ENCODE results near the gene NPC2. TPM values are rescaled to one million over a fixed set of nuclear protein-coding genes. Genes with fewer than 3 reads are reported as not detected.

The NPC2 gene
- total and polyA plus RNA-seq, 2 donors (not counting 3 experiments of a cell fraction or from before 2014, with no cell fraction given), result 203 to 406 TPM

DNA sequence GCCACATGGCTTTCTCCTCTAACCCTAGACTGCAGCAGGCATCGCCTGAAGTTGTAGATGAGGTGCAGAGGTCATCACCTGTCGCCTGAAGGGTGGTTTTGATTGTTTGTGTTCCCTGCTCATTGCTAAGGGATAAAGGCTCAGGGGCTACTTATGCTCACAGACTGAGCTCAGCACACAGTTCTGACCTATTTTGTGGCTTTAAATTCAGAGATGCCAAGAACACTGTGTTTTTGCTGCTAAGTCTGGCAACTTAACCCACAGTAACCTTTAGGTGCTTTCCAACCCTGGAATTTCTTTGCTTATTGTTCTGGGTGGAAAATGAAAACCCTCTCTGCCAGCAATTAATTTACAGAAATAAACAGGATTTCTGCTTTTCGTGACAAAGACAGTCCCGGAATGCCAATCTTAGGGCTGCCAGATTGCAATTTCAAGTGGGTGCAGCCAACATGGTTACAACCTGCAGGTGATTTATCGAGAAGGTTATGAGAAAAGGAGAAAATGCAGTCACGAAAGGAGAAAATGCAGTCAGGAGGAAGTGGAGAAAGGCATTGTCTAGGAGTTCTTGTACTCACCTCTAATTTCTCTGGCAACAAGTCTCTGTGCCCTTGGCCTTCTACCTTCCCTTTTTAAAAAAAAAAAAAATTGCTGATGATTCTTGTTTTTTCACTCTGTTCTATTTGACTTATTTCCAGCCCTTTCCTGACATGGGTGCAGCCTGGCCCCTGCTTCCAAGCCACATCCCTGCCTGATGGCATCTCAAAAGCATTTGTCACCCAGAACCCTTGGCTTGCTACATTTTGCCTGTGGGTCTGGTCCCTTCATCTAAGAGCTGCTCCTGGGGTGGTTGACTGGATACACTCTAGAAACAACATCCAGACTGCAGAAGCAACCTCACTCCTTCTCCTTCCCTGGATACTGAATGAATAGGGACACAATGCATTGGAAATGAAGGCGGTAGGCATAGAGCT is 23.3 kb downstream of the NPC2 start:
- CTCF ChIA-PET, result interaction anchor here (1.1 kb wide), 1 partner anchor 9 kb away, joined by 3 read pairs; no protein-coding TSS in a partner anchor
- H3K79me2 ChIP-seq (ENCODE audit: control insufficient read depth, insufficient read depth, low read length), result no peaks in the 10 kb centered on the region
- H3K9me1 ChIP-seq (replicated peaks; ENCODE audit: control insufficient read depth, extremely low read depth, insufficient read depth, low read length), result no peaks in the 10 kb centered on the region
- no peak overlapping the region for H3K4me3 ChIP-seq (replicated peaks in 1 of 3; ENCODE audit: insufficient read depth in 1 of 3, low read depth in 1 of 3, low read length in 3 of 3)
- no peak overlapping the region for H3K4me2 ChIP-seq (ENCODE audit: insufficient read depth, low read length)
- no TSS peak for BruUV-seq (replicated peaks)
- POLR2A ChIA-PET, result no interaction called here
- no peak overlapping the region for H3K27ac ChIP-seq (ENCODE audit: insufficient read depth, low read depth, low read length)
- no peaks in the 10 kb centered on the region for H3K9me3 ChIP-seq (replicated peaks; ENCODE audit: control insufficient read depth, insufficient read depth, low read length)
- peaks cover 0 to 9% of the 10 kb centered on the region in 2 experiments for H3K36me3 ChIP-seq (ENCODE audit: control insufficient read depth in 2 of 2, extremely low read depth in 1 of 2, insufficient read depth in 2 of 2, low read length in 2 of 2)
- H3K9ac ChIP-seq (replicated peaks; ENCODE audit: extremely low read depth, insufficient read depth, low read length), result no peak overlapping the region
- H3K27me3 ChIP-seq (ENCODE audit: control insufficient read depth in 2 of 2, insufficient read depth in 2 of 2, low read length in 2 of 2), result peaks cover 0 to 3% of the 10 kb centered on the region in 2 experiments
- dilution Hi-C loops (cut with MboI; ENCODE audit: extremely low pct_ligation_motif_present, low sequenced_read_pairs), result no loop called here
- no peak overlapping the region for H2AFZ ChIP-seq (ENCODE audit: low read depth, low read length)
- H4K20me1 ChIP-seq (replicated peaks; ENCODE audit: control insufficient read depth, extremely low read depth, insufficient read depth, low read length), result no peaks in the 10 kb centered on the region
- FAIRE-seq, result peak; percentile 18
- DNase-seq (ENCODE audit: low read depth, low spot score), result peak; percentile 52
- no peaks in the 10 kb centered on the region for H3K4me1 ChIP-seq (ENCODE audit: control insufficient read depth, extremely low read depth, insufficient read depth, low read length)
- TF ChIP-seq, protein P1, sequence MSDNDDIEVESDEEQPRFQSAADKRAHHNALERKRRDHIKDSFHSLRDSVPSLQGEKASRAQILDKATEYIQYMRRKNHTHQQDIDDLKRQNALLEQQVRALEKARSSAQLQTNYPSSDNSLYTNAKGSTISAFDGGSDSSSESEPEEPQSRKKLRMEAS (IDR thresholded peaks at IDR 0.05; ENCODE audit: insufficient read depth, insufficient read length), result no peak
- TF ChIP-seq GATA2 (IDR thresholded peaks at IDR 0.05; ENCODE audit: insufficient read depth, insufficient read length, low read depth, low read length) (no peak), POLR2AphosphoS5 (IDR thresholded peaks at IDR 0.05; ENCODE audit: insufficient read depth, low read depth, low read length) (no peak), MYC (IDR thresholded peaks at IDR 0.05; ENCODE audit: low read depth, low read length) (no peak), FOS (IDR thresholded peaks at IDR 0.05; ENCODE audit: borderline replicate concordance, insufficient read depth, low read length) (no peak), JUN (IDR thresholded peaks at IDR 0.05; ENCODE audit: borderline replicate concordance, insufficient read depth, insufficient read length, low read depth) (no peak), POLR2A (IDR thresholded peaks at IDR 0.05; ENCODE audit: low read depth, low read length) (no peak), EZH2 (IDR thresholded peaks at IDR 0.05; ENCODE audit: borderline replicate concordance, low read depth, low read length, severe bottlenecking) (no peak)
- TF ChIP-seq, protein P2, sequence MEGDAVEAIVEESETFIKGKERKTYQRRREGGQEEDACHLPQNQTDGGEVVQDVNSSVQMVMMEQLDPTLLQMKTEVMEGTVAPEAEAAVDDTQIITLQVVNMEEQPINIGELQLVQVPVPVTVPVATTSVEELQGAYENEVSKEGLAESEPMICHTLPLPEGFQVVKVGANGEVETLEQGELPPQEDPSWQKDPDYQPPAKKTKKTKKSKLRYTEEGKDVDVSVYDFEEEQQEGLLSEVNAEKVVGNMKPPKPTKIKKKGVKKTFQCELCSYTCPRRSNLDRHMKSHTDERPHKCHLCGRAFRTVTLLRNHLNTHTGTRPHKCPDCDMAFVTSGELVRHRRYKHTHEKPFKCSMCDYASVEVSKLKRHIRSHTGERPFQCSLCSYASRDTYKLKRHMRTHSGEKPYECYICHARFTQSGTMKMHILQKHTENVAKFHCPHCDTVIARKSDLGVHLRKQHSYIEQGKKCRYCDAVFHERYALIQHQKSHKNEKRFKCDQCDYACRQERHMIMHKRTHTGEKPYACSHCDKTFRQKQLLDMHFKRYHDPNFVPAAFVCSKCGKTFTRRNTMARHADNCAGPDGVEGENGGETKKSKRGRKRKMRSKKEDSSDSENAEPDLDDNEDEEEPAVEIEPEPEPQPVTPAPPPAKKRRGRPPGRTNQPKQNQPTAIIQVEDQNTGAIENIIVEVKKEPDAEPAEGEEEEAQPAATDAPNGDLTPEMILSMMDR (IDR thresholded peaks at IDR 0.05; ENCODE audit: extremely low read depth in 1 of 2, insufficient read depth in 1 of 2, low read depth in 1 of 2, low read length in 2 of 2), result no peak
- intact Hi-C loops (cut with micrococcal nuclease), result no loop called here
